ENCODE data around the gene ANXA4. TPM values are rescaled to one million over a fixed set of nuclear protein-coding genes. Genes with fewer than 3 reads are reported as not detected.
"Not testable (repeated sequence)": the region's sequence is repeated elsewhere in the genome, so short reads cannot be mapped to it uniquely, and the experiment has no call there.

The ANXA4 gene
- total RNA-seq, 1 experiment from 2014 or later: 51.1 TPM

DNA sequence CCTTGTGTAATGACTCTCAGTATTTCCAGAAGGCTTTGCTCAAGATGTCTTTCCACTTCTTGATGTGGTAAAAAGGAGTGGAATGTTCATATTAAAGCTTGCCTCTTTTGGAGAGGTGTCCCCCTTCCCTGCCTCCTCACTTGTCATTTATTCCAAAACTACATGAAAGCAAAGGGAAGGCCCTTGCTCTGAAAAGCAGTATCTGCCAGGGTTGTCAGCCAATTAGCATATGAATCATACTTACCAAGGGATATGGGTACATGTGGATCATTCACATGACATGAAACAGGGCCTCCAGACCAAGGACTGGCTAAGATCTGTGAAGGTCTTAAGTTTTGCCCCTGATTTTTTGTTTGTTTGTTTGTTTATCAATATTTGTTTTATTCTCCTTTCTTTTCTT is 31.3 kb downstream of the ANXA4 start:
- Histone ChIP-seq H2AFZ (ENCODE audit: low read length) (no peak overlapping the region), H4K20me1 (ENCODE audit: low read length) (no peaks in the 10 kb centered on the region), H3K9ac (ENCODE audit: low read length) (no peak overlapping the region), H3F3A (ENCODE audit: low read length, unreplicated experiment) (peaks cover 4% of the 10 kb centered on the region), H3K79me2 (ENCODE audit: low read length) (peaks cover 12% of the 10 kb centered on the region; the same call in 1 of the 2 replicates), H3K9me3 (ENCODE audit: low read length) (no peaks in the 10 kb centered on the region), H3K27ac (ENCODE audit: low read length) (no peak overlapping the region), H3K27me3 (ENCODE audit: low read length) (no peaks in the 10 kb centered on the region), H3K9me2 (replicated peaks; ENCODE audit: low read length) (no peaks in the 10 kb centered on the region), H3K4me2 (ENCODE audit: low read length) (no peak overlapping the region), H3K36me3 (ENCODE audit: low read depth, low read length) (no peaks in the 10 kb centered on the region; the same call in 1 of the 2 replicates), H3K4me1 (ENCODE audit: insufficient read depth, low read length) (peaks cover 46% of the 10 kb centered on the region), H3K4me3 (ENCODE audit: low read length) (no peak overlapping the region)
- POLR2A ChIA-PET (ENCODE audit: unreplicated experiment): no interaction called here
- CTCF ChIA-PET: no interaction called here
- no TSS peak for BruUV-seq (replicated peaks)
- 0 out of 2 replicates have a peak, but pooled peaks have one; percentile 30 for ATAC-seq
- intact Hi-C loops (cut with micrococcal nuclease): loop anchor here (5.0 kb wide), 1 partner anchor 44 kb away; no protein-coding TSS in a partner anchor
- TF ChIP-seq CTCF (conservative IDR thresholded peaks at IDR 0.05; ENCODE audit: low read depth, low read length) (no peak), EZH2 (IDR thresholded peaks at IDR 0.05; ENCODE audit: low read length, unreplicated experiment) (no peak), EZH2phosphoT487 (IDR thresholded peaks at IDR 0.05; ENCODE audit: borderline replicate concordance, low read length) (no peak)
- DNase-seq: peak; percentile 41

DNA sequence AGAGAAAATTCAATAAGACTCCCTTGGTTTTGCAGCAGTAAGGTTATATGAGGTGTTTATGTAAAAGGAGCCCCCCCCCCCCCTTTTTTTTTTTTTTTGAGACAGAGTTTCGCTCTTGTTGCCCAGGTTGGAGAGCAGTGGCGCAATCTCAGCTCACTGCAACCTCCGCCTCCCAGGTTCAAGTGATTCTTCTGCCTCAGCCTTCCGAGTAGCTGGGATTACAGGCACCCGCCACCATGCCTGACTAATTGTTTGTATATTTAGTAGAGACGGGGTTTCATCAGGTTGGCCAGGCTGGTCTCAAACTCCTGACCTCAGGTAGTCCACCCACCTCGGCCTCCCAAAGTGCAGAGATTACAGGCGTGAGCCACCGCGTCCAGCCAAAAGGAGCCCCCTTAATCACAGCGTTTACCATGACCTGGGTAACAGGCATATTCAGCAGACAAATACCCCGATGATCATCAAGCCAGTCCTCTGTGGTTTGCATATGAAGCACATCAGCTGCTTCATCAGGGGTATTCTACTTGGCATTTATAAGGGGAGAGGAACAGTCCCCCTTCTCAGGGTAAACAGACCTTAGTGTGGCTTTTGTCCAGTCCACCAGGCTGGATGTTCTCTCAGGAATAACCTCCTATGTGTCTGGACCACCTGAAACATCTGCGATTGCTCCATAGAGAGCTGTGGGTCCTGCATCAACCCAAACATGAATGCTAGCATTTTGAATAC is 32.5 kb downstream of the ANXA4 start:
- H3K9me2 ChIP-seq (replicated peaks; ENCODE audit: low read length); H3K9ac ChIP-seq (ENCODE audit: low read length); DNase-seq; H3K36me3 ChIP-seq (ENCODE audit: low read depth, low read length); BruUV-seq (replicated peaks); ATAC-seq; H3K27me3 ChIP-seq (ENCODE audit: low read length); H3K4me2 ChIP-seq (ENCODE audit: low read length); CTCF ChIA-PET; H3K79me2 ChIP-seq (ENCODE audit: low read length); H3K4me3 ChIP-seq (ENCODE audit: low read length); H2AFZ ChIP-seq (ENCODE audit: low read length); H4K20me1 ChIP-seq (ENCODE audit: low read length); POLR2A ChIA-PET (ENCODE audit: unreplicated experiment); H3F3A ChIP-seq (ENCODE audit: low read length, unreplicated experiment); H3K9me3 ChIP-seq (ENCODE audit: low read length); H3K27ac ChIP-seq (ENCODE audit: low read length): not testable (repeated sequence)
- intact Hi-C loops (cut with micrococcal nuclease): loop anchor here (5.0 kb wide), 1 partner anchor 43 kb away; no protein-coding TSS in a partner anchor
- peaks cover 42% of the 10 kb centered on the region for H3K4me1 ChIP-seq (ENCODE audit: insufficient read depth, low read length)

DNA sequence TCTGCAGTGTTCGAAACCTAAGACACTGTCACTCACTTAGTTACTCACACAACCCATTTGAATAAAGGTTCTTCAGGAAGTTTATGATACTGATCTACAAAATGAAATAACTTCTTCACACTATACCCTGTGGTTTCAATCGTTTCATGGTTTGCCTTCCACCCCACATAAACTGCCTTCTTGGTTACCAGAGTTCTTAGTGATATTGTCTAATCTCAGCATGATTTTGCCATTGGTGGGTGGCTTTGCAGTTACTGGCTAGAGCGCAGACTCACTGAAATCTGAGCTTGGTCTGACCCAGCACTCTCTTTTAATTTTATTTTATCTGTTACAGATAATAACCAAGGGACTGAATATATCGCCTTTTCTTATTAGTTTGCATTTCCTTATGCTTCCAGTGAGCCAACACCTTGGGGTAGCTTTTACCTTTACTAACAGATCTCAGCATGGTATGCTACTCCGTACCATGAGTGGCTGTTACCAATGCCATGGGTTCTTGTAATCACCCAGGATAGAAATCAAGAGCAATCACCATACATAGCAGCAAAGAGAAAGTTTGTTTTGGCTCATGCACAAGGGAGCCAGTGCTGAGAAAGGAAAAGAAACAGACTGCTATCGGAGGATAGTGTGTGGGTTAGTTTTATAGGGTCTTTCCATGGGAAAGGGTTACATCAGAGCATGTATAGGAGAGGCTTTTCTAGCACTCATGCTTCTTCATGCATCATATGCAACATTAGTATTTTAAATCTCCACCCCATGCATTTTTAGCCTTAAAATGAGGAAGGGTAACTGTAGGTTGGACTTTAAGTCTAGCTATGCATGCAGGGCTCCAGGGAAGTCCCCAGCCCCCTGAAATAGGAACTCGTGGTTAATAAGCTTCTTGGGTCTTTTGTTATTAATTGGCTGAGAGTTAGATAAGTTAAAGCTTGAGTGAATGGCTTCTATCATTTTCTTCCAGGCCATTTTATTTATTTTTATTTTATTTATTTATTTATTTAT is 33.3 kb downstream of the ANXA4 start:
- no peak for TF ChIP-seq EZH2 (IDR thresholded peaks at IDR 0.05; ENCODE audit: low read length, unreplicated experiment)
- no peak for TF ChIP-seq EZH2phosphoT487 (IDR thresholded peaks at IDR 0.05; ENCODE audit: borderline replicate concordance, low read length)
- no peak for TF ChIP-seq CTCF (conservative IDR thresholded peaks at IDR 0.05; ENCODE audit: low read depth, low read length)
- Histone ChIP-seq H2AFZ (ENCODE audit: low read length) (no peak overlapping the region), H3K4me2 (ENCODE audit: low read length) (no peak overlapping the region), H3K79me2 (ENCODE audit: low read length) (no peaks in the 10 kb centered on the region; the same call in 1 of the 2 replicates), H3K4me3 (ENCODE audit: low read length) (no peak overlapping the region), H4K20me1 (ENCODE audit: low read length) (no peaks in the 10 kb centered on the region), H3K9me2 (replicated peaks; ENCODE audit: low read length) (no peaks in the 10 kb centered on the region), H3K9ac (ENCODE audit: low read length) (no peak overlapping the region), H3K27me3 (ENCODE audit: low read length) (no peaks in the 10 kb centered on the region), H3K4me1 (ENCODE audit: insufficient read depth, low read length) (peaks cover 39% of the 10 kb centered on the region), H3K36me3 (ENCODE audit: low read depth, low read length) (no peaks in the 10 kb centered on the region; the same call in 1 of the 2 replicates), H3F3A (ENCODE audit: low read length, unreplicated experiment) (peaks cover 4% of the 10 kb centered on the region), H3K27ac (ENCODE audit: low read length) (no peak overlapping the region), H3K9me3 (ENCODE audit: low read length) (no peaks in the 10 kb centered on the region)
- intact Hi-C loops (cut with micrococcal nuclease): loop anchor here (5.0 kb wide), 1 partner anchor 42 kb away; no protein-coding TSS in a partner anchor
- ChIA-PET CTCF (no interaction called here), POLR2A (ENCODE audit: unreplicated experiment) (interaction anchor here (0.7 kb wide), 1 partner anchor 19 kb away, joined by 4 read pairs; no protein-coding TSS in a partner anchor)
- DNase-seq: no peak
- no peak for ATAC-seq
- no TSS peak for BruUV-seq (replicated peaks)

Data from PC-3 (cell line).